ENCODE data around the gene LYSMD4. TPM values are rescaled to one million over a fixed set of nuclear protein-coding genes. Genes with fewer than 3 reads are reported as not detected.

LYSMD4 gene
- total and polyA plus RNA-seq, 10 of the 15 experiments (the other 5 are each of a cell fraction or from before 2014, with no cell fraction given): 1.8 to 5.8 (median 3.9) TPM

GRCh38 chr15:99703603-99704443 is 29.4 kb downstream of the LYSMD4 start (continued):
- TF ChIP-seq, protein P1, sequence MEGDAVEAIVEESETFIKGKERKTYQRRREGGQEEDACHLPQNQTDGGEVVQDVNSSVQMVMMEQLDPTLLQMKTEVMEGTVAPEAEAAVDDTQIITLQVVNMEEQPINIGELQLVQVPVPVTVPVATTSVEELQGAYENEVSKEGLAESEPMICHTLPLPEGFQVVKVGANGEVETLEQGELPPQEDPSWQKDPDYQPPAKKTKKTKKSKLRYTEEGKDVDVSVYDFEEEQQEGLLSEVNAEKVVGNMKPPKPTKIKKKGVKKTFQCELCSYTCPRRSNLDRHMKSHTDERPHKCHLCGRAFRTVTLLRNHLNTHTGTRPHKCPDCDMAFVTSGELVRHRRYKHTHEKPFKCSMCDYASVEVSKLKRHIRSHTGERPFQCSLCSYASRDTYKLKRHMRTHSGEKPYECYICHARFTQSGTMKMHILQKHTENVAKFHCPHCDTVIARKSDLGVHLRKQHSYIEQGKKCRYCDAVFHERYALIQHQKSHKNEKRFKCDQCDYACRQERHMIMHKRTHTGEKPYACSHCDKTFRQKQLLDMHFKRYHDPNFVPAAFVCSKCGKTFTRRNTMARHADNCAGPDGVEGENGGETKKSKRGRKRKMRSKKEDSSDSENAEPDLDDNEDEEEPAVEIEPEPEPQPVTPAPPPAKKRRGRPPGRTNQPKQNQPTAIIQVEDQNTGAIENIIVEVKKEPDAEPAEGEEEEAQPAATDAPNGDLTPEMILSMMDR (IDR thresholded peaks at IDR 0.05 in 2 of 3, conservative IDR thresholded peaks at IDR 0.05 in 1 of 3; ENCODE audit: control insufficient read depth in 2 of 3, extremely low read depth in 1 of 3, insufficient read depth in 1 of 3, low read depth in 3 of 3, low read length in 3 of 3): peak in 2 of 3 experiments; percentile 24 to 26; a peak in 3 of 6 replicates
- TF ChIP-seq MEF2A (IDR thresholded peaks at IDR 0.05; ENCODE audit: insufficient read depth, low read depth, low read length) (peak; percentile 80), GABPA (IDR thresholded peaks at IDR 0.05; ENCODE audit: low read depth) (peak; percentile 52; the same call in 1 of the 2 replicates), MEF2B (IDR thresholded peaks at IDR 0.05; ENCODE audit: partially characterized antibody, poor library complexity, severe bottlenecking) (peak; percentile 35), CREB1 (IDR thresholded peaks at IDR 0.05; ENCODE audit: low read depth) (peak; percentile 71), E2F8 (IDR thresholded peaks at IDR 0.05; ENCODE audit: low read depth, partially characterized antibody) (no peak), CBX3 (IDR thresholded peaks at IDR 0.05; ENCODE audit: borderline replicate concordance, low read depth) (no peak), HDAC2 (IDR thresholded peaks at IDR 0.05) (no peak), BCL11A (IDR thresholded peaks at IDR 0.05; ENCODE audit: low read depth, low read length) (peak; percentile 30; the same call in 1 of the 2 replicates), JUNB (IDR thresholded peaks at IDR 0.05) (peak; percentile 88), IKZF1 (conservative IDR thresholded peaks at IDR 0.05) (peak; percentile 57), SKIL (IDR thresholded peaks at IDR 0.05; ENCODE audit: low read depth, poor library complexity, severe bottlenecking) (no peak), NR2F1 (conservative IDR thresholded peaks at IDR 0.05) (no peak)
- TF ChIP-seq, protein P2, sequence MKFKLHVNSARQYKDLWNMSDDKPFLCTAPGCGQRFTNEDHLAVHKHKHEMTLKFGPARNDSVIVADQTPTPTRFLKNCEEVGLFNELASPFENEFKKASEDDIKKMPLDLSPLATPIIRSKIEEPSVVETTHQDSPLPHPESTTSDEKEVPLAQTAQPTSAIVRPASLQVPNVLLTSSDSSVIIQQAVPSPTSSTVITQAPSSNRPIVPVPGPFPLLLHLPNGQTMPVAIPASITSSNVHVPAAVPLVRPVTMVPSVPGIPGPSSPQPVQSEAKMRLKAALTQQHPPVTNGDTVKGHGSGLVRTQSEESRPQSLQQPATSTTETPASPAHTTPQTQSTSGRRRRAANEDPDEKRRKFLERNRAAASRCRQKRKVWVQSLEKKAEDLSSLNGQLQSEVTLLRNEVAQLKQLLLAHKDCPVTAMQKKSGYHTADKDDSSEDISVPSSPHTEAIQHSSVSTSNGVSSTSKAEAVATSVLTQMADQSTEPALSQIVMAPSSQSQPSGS (IDR thresholded peaks at IDR 0.05; ENCODE audit: low read length): peak; percentile 100
- TF ChIP-seq, protein P3, sequence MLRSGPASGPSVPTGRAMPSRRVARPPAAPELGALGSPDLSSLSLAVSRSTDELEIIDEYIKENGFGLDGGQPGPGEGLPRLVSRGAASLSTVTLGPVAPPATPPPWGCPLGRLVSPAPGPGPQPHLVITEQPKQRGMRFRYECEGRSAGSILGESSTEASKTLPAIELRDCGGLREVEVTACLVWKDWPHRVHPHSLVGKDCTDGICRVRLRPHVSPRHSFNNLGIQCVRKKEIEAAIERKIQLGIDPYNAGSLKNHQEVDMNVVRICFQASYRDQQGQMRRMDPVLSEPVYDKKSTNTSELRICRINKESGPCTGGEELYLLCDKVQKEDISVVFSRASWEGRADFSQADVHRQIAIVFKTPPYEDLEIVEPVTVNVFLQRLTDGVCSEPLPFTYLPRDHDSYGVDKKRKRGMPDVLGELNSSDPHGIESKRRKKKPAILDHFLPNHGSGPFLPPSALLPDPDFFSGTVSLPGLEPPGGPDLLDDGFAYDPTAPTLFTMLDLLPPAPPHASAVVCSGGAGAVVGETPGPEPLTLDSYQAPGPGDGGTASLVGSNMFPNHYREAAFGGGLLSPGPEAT (IDR thresholded peaks at IDR 0.05; ENCODE audit: low read depth): peak; percentile 36; the same call in 1 of the 2 replicates
